Vagina (tissue), 2 donors: ENCODE measurements around the gene AGBL4. TPM values are rescaled to one million over a fixed set of nuclear protein-coding genes. Genes with fewer than 3 reads are reported as not detected.
"Not testable (repeated sequence)": the region's sequence is repeated elsewhere in the genome, so short reads cannot be mapped to it uniquely, and the experiment has no call there.

ENCODE experiments used
- DNase-seq, 2 donors: peaks; one replicate each; pipeline ENCODE4 v3.0.0-alpha.2; 2017; ENCODE audit errors: extremely low spot score in 2 of 2
- H3K27ac ChIP-seq: fragments of 200-600 bp; sonication (generic); one replicate; pipeline ENCODE4 v1.5.1; 2019
- H3K27me3 ChIP-seq: fragments of 200-600 bp; sonication (generic); one replicate; pipeline ENCODE4 v1.5.1; 2019
- H3K36me3 ChIP-seq, 2 donors: fragments of 200-600 bp; sonication (generic); one replicate each; pipeline ENCODE4 v1.5.1; 2017 to 2019
- H3K4me1 ChIP-seq: fragments of 200-600 bp; sonication (generic); one replicate; pipeline ENCODE4 v1.5.1; 2019
- H3K4me3 ChIP-seq, 2 donors: fragments of 200-600 bp; sonication (generic); 1 replicate in 1 of 2; 2 replicates in 1 of 2; pipeline ENCODE4 v1.5.1; 2016 to 2019
- H3K9me3 ChIP-seq: fragments of 200-600 bp; sonication (generic); one replicate; pipeline ENCODE4 v1.5.1; 2019
- CTCF ChIP-seq, 3 experiments: fragments of 450-650 bp in 2 of 3; fragments of 200-600 bp in 1 of 3; sonication (generic) in 1 of 3; IDR thresholded peaks; one replicate each; pipeline ENCODE4 v1.5.1; 2017 to 2019; ENCODE audit warnings: antibody characterized with exemption in 3 of 3, mild to moderate bottlenecking in 2 of 3, moderate library complexity in 2 of 3
- POLR2A ChIP-seq, 2 donors: fragments of 450-650 bp; IDR thresholded peaks; one replicate each; pipeline ENCODE4 v1.6.1; 2017; ENCODE audit warnings: antibody characterized with exemption in 2 of 2, mild to moderate bottlenecking in 2 of 2, moderate library complexity in 2 of 2
- POLR2AphosphoS5 ChIP-seq, 2 donors: sonication (generic); formaldehyde crosslinking; IDR thresholded peaks; one replicate each; pipeline ENCODE4 v1.9.0; 2017; ENCODE audit warnings: antibody characterized with exemption in 2 of 2, mild to moderate bottlenecking in 2 of 2, low read depth in 1 of 2; ENCODE audit not compliant: insufficient read depth in 1 of 2
- intact Hi-C: fragments of 100-400 bp; cut with DNase I; formaldehyde crosslinking; loops from one replicate; pipeline ENCODE4 v1.15.1; 2023
- total RNA-seq: library from RNA; depleted of rRNA; stranded (reverse); fragments of >200 nt; gene quantifications from one replicate; pipeline ENCODE4 v1.2.3, GENCODE V29; 2016

Gene AGBL4
- total RNA-seq, 1 donor from 2014 or later = not detected

- H3K27ac ChIP-seq = no peak overlapping the region
- no peaks in the 10 kb centered on the region for H3K36me3 ChIP-seq
- TF ChIP-seq CTCF (IDR thresholded peaks at IDR 0.05) (no peak), POLR2AphosphoS5 (IDR thresholded peaks at IDR 0.05; ENCODE audit: insufficient read depth in 1 of 2, low read depth in 1 of 2) (no peak), POLR2A (IDR thresholded peaks at IDR 0.05) (no peak)
- H3K4me3 ChIP-seq = no peak overlapping the region
- no peaks in the 10 kb centered on the region for H3K4me1 ChIP-seq
- intact Hi-C loops = no loop called here
- no peaks in the 10 kb centered on the region for H3K9me3 ChIP-seq
- H3K27me3 ChIP-seq = no peaks in the 10 kb centered on the region
- no peak for DNase-seq
Measured at GRCh38 chr1:49036700-49037099, 987.1 kb downstream of the AGBL4 start.

GRCh38 chr1:49028396-49028795, 995.4 kb downstream of the AGBL4 start:
- Histone ChIP-seq H3K27me3 (no peaks in the 10 kb centered on the region), H3K9me3 (no peaks in the 10 kb centered on the region), H3K27ac (no peak overlapping the region), H3K36me3 (no peaks in the 10 kb centered on the region), H3K4me3 (no peak overlapping the region), H3K4me1 (no peaks in the 10 kb centered on the region)
- no peak for DNase-seq
- TF ChIP-seq POLR2AphosphoS5 (IDR thresholded peaks at IDR 0.05; ENCODE audit: insufficient read depth in 1 of 2, low read depth in 1 of 2) (no peak), POLR2A (IDR thresholded peaks at IDR 0.05) (no peak), CTCF (IDR thresholded peaks at IDR 0.05) (no peak)
- intact Hi-C loops = no loop called here

DNA sequence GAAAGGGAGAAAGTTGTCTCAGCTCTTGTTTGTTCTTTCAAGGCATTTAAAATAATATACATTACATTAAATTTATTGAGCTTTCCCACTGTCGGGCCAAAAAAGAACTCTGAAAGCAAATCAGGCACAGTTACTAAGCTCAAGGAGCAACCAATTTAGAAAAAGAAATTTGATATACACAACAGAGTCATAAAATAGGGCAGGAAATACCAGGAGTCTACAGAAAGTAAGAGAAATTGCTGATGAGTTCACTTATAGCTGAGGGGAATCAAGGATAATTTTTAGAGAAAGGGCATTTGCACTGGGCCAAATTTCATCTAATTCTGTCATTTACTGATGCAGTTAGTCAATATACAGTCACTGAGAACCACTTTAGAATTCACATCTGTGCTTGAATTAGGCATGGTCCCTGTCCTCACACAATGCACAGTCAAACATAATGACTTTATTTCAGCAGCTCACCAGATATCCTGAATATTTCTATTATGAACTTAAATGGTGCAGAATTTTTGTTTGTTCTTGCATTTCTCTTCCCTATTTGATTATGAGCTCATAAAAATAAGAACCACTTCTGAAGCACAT, 997.4 kb downstream of the AGBL4 start:
- intact Hi-C loops = no loop called here
- Histone ChIP-seq H3K27me3 (no peaks in the 10 kb centered on the region), H3K4me3 (no peak overlapping the region), H3K4me1 (no peaks in the 10 kb centered on the region), H3K27ac (no peak overlapping the region), H3K9me3 (no peaks in the 10 kb centered on the region), H3K36me3 (no peaks in the 10 kb centered on the region)
- TF ChIP-seq CTCF (IDR thresholded peaks at IDR 0.05) (no peak), POLR2A (IDR thresholded peaks at IDR 0.05) (no peak), POLR2AphosphoS5 (IDR thresholded peaks at IDR 0.05; ENCODE audit: insufficient read depth in 1 of 2, low read depth in 1 of 2) (no peak)
- no peak for DNase-seq

DNA sequence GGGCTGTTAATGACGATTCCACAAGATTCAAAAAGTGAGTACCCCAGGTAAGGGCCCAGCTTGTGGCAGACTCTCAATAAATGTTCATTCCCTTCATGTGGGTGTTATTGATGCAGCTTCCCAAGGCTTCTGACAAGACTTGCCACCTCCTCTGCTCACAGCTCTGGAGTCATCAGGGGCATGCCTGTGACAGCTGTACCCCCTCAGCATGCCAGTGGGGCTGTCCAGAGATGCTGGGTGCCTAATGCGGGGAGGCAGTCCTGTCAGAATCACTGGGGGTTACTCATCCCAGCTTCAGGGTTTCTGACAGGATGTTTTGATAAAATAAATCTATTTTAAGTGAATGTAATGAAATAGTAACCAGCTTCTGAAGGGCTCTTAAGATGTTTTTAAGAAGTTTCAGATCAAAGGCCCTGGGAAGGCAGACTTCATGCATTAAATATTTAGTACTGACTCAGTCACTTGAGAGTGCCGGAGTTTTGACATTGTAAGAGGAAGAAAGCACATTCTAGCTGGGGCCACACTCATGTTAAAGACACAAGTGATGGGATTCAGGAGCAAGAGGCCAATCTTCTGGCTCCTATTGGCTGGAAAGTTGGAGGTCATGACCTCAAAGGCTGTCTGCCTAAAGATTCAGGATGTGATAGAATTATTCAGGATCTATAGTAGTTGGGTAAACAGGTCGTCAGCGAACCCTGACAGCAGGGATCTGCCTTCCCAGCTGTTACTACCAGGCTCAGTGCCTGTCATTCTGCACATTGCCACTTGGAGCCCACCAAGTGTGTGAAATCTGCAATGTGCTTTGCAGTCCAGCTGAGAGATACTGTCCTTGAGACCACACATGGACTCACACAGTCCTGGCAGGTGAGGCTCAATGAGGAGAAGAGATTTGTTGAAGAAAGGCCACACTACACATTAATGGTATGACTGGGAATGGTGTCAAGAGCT, 1007.5 kb downstream of the AGBL4 start:
- Histone ChIP-seq H3K9me3 (no peaks in the 10 kb centered on the region), H3K4me1 (no peaks in the 10 kb centered on the region), H3K36me3 (no peaks in the 10 kb centered on the region), H3K27ac (no peak overlapping the region), H3K27me3 (no peaks in the 10 kb centered on the region), H3K4me3 (no peak overlapping the region)
- no peak for DNase-seq
- intact Hi-C loops = no loop called here
- TF ChIP-seq CTCF (IDR thresholded peaks at IDR 0.05) (no peak), POLR2A (IDR thresholded peaks at IDR 0.05) (no peak), POLR2AphosphoS5 (IDR thresholded peaks at IDR 0.05; ENCODE audit: insufficient read depth in 1 of 2, low read depth in 1 of 2) (no peak)

- no peak for DNase-seq
- TF ChIP-seq CTCF (IDR thresholded peaks at IDR 0.05) (no peak), POLR2AphosphoS5 (IDR thresholded peaks at IDR 0.05; ENCODE audit: insufficient read depth in 1 of 2, low read depth in 1 of 2) (no peak), POLR2A (IDR thresholded peaks at IDR 0.05) (no peak)
- intact Hi-C loops = no loop called here
- Histone ChIP-seq H3K27ac (no peak overlapping the region), H3K27me3 (no peaks in the 10 kb centered on the region), H3K9me3 (no peaks in the 10 kb centered on the region), H3K4me3 (no peak overlapping the region), H3K4me1 (no peaks in the 10 kb centered on the region), H3K36me3 (no peaks in the 10 kb centered on the region)
Measured at GRCh38 chr1:49013079-49013478, 1010.7 kb downstream of the AGBL4 start.

GRCh38 chr1:49002981-49003380, 1020.8 kb downstream of the AGBL4 start:
- intact Hi-C loops, H3K27ac ChIP-seq, H3K4me3 ChIP-seq, DNase-seq, H3K9me3 ChIP-seq, H3K36me3 ChIP-seq, H3K27me3 ChIP-seq, H3K4me1 ChIP-seq: not testable (repeated sequence)
